Astrocyte of the cerebellum (primary cell): ENCODE results near the gene SLC9A9.

Experiments
- DNase-seq: peaks from one replicate; pipeline ENCODE4 v3.0.0-alpha.2; 2011; ENCODE audit warnings: low read depth
- H3K4me3 ChIP-seq: 2 replicates; pipeline ENCODE4 v1.5.1; 2011; ENCODE audit warnings: mild to moderate bottlenecking, low read depth, low read length, moderate library complexity
- CTCF ChIP-seq: IDR thresholded peaks from 2 replicates; pipeline ENCODE4 v1.5.1; 2012; ENCODE audit warnings: low read length, low read depth, moderate library complexity, mild to moderate bottlenecking; ENCODE audit errors: missing control alignments
- in situ Hi-C: cut with HindIII; loops from 2 replicates; pipeline ENCODE4 v1.10.0; 2017; ENCODE audit warnings: low sequenced_read_pairs

Gene SLC9A9

GRCh38 chr3:143749926-143750325, 98.3 kb downstream of the SLC9A9 start:
- no peak overlapping the region for H3K4me3 ChIP-seq
- no peak for DNase-seq
- no peak for TF ChIP-seq CTCF
- in situ Hi-C loops: loop anchor here (5.0 kb wide), 1 partner anchor 83 kb away; no protein-coding TSS in a partner anchor

- in situ Hi-C loops: no loop called here
- no peak overlapping the region for H3K4me3 ChIP-seq
- no peak for DNase-seq
- no peak for TF ChIP-seq CTCF
Measured at GRCh38 chr3:143737065-143737464, 111.2 kb downstream of the SLC9A9 start.

- no peak overlapping the region for H3K4me3 ChIP-seq
- in situ Hi-C loops: no loop called here
- no peak for DNase-seq
- no peak for TF ChIP-seq CTCF
Measured at GRCh38 chr3:143736205-143736997, 111.9 kb downstream of the SLC9A9 start.

- H3K4me3 ChIP-seq: no peak overlapping the region
- no peak for TF ChIP-seq CTCF
- in situ Hi-C loops: no loop called here
- no peak for DNase-seq
Measured at GRCh38 chr3:143731776-143732175, 116.5 kb downstream of the SLC9A9 start.

GRCh38 chr3:143731320-143731719, 116.9 kb downstream of the SLC9A9 start:
- H3K4me3 ChIP-seq: no peak overlapping the region
- DNase-seq: no peak
- no peak for TF ChIP-seq CTCF
- in situ Hi-C loops: no loop called here

GRCh38 chr3:143727391-143727790, 120.9 kb downstream of the SLC9A9 start:
- no peak overlapping the region for H3K4me3 ChIP-seq
- in situ Hi-C loops: no loop called here
- no peak for DNase-seq
- TF ChIP-seq CTCF: no peak

GRCh38 chr3:143726727-143727126, 121.5 kb downstream of the SLC9A9 start:
- TF ChIP-seq CTCF: no peak

More at GRCh38 chr3:143726727-143727126, 121.5 kb downstream of the SLC9A9 start:
- in situ Hi-C loops: no loop called here
- DNase-seq: no peak
- no peak overlapping the region for H3K4me3 ChIP-seq
